HG03460 (cell line): Measurements from ENCODE around the gene VCAN.

Source experiments
- ATAC-seq: cut with Tn5 transposase; IDR thresholded peaks from one replicate; pipeline ENCODE4 v1.9.1; 2021; ENCODE audit not compliant: unreplicated experiment

Gene VCAN

DNA sequence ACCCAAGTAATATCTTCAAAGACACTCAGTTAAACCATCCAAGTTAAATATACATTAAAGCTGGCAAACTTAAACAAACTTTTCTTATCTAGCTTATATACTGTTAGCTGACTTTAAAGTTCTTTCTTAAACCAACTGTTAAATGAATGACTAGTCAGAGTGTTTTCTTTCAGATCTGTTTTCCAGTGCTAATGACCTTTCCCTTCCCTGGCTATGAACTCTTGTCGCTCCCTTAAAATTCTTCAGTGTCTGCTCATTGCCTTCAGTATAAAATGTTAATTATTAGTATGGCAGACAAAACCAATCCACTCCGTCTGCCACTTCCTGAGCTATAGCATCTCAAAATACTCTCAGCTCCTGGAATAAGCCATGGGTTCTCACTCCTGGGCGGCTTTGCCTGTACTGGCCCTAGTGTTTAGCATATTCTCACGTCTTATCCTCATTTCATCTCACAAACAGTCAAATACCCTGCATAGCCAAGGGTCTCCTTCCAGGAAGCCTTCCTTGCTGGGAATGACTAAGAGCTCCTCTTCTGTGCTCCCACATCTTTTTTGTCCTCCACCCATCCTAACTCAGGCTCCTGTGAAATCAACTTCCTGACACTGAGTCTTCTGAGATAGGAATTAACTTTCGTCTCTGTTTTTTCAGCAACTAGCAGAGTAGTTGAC is 87.7 kb downstream of the VCAN start:
- no peak for ATAC-seq

DNA sequence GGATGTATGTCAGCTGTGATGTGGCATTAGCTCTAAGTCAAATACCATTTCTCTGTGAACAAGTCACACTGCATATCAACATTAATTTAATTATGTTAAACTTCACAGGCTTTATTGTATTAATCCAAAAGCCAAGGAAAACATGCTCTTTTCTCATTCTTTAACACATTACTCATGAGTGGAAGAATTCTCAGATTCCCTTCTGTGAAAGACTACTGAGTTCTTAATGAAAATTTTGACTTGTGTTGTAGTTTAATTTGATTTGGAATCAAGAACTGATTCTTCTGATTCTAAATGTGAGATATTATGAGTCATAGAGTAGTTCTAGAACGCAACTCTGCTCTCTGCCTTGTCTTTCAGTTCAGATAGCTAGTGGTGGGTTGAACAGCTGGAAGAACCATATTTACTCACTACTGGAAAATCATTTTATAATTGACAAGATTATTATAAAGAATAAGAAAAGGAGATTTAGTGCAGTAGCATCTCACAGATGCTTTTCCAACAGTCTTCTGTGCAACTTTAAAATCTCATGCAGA is 90.6 kb downstream of the VCAN start:
- no peak for ATAC-seq

DNA sequence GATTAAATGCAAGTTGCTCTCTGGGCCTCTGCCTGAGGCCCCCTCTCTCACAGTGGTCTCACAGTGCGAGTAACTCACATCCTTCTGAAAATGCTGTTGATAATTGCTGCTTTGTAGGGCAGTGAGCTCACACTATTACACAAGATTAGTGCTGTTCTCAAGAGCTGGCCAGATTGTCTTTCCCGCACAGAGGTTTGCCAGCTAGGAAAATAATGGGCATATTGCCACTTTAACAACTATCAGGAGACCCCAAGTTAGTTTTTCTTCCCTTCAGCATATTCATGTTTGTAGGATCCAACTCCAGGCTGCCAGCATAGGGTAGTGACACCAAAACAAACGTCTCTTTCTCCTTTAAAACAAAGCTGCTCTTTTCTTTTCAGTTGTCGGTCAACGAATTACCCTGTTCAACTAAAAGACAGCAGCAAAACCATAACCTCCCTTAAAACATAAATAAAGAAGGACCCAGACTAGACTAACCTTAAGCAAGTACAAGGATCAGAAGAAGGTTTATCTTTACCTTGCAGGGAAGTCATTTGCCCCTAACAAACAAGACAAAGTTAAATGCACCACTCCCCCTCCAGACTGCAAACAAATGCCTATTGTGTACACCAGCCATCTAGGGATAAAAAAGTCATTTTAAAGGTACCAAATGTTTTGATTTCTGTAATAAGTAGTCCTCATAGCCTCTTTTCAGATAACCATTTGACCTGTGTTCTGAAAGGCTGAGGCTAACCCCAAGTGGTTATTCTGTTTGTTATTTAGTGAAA is 91.4 kb downstream of the VCAN start:
- no peak for ATAC-seq

DNA sequence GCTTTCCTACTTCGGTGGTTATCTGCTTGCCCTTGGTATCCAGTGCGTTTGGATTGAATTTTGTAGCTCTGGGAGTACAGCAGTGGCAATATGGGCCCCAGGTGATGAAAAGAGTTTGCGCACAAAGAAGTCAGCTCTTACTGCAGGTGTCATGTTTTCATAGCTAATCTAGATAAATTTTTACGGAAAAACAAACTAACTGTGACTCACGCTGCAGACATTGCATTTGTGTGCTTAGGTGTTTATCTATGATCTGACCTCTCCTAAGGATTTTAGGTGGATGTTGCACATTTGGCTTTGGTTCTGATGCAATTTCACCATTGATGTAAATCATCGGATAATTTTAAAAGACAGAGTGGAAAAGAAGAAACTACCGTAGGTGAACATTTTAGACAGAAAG is 92.1 kb downstream of the VCAN start:
- ATAC-seq, result no peak

DNA sequence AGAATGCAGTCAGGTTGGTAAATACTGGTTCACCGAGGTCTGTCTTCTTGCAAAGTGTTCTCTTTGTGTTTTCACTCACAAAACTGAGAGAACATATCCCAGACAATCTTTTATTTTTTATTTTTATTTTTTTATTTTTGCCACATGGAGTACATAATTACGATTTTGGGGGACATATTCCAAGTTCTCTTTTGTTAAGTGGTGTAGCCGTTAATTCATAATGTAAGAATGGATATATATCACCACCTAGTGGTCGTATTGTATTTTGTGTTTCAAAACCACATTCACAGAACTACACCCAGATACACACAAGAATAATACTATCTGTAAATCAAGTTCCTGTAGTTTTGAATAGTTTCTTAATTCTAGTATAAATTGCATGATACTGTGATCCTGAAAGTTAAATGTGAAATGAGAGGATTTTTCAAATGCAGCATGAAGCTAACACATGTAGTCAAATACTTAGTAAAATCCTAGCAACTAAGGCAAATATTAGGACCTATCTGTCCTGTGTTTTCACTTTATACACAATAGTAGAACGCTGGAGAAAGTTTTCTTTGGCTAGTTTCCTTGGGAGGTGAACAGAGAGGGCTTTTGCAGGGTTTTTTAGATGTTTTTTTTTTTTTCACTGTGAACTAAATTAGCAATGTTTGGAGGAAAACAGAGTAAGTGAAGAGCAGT is 92.7 kb downstream of the VCAN start:
- ATAC-seq, result no peak

DNA sequence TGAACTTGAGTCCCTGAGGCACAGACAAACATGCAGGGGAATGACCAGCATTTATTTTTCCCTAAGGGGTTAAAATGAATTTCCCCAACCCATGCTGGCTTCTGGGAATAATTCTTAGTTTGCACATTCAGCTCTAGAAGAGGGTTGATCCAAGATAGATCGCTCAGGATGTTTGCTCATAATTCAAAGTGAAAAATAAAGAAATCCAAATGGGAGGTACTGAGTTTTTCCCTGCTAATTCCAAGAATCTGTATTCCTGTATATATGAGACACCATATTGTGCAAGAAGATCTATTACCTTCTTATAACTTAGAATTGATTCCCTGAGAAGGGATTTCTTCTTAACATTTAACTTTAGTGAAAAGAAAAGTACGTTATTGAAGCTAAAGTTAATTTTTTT is 96.2 kb downstream of the VCAN start:
- no peak for ATAC-seq

DNA sequence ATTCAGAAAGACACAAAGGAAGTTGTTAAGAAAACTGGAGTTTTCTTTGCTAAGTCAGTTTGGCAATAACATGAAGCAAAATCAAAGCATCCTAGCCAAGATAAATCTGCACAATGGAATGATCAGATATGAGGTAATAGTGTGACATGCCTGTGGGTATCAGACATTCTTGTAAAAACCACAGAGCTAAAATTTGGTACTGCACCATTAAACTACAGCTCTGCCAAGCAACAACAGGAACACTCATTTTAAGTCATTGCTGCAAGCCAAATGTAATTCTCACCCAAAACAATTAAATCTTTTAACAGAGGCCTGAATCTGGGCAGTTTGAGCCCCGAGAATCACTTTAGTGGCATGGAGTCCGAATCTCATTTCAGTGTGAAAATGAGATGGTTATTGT is 96.6 kb downstream of the VCAN start:
- no peak for ATAC-seq

DNA sequence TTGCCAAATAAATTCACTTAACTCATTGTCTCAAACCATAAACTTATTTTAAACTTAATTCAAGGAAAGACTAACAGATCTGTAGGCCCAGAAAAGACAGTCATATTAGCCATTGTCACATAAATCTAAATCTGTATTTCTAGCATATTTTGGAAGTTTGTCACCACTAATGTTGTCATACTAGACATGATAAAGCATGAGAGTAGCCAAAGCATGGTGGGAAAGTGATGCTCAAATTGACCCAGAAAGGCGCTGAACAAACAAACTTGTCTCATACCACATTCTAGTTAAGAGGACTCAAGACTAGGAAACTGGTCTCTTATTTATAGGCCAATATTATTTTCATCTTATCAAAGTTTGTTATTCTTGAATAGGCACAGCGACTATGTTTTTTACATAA is 99.4 kb downstream of the VCAN start:
- no peak for ATAC-seq

DNA sequence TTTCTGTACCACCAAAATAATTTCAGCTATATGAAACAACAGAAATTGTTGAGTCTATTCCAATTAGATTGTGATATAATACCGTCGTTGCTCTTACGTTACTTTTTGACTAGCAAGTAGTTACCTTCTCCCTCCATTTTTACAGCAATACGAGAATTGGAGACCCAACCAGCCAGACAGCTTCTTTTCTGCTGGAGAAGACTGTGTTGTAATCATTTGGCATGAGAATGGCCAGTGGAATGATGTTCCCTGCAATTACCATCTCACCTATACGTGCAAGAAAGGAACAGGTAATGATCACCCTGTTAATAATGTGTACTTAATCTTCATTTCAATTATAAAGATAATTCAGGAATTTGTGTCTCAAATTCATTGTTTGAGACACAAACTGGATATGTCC is 100.7 kb downstream of the VCAN start:
- ATAC-seq, result no peak

DNA sequence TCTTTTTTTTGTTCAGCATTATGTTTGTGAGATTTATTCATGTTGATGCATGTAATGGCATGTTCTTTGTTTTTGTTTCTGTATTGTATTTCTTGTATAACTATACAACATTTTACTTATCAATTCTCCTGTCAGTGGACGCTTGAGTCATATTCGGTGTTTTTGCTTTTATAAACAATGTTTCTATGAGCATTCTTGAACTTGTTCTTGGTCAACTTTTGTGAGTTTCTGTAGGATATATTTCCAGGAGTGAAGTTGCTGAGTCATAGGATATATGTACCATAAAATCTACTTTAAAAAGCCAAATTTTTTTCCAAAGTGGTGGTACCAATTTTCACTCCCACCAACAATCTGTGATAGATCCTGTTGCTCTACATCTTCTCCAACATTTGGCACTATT is 104.8 kb downstream of the VCAN start:
- ATAC-seq, result no peak

DNA sequence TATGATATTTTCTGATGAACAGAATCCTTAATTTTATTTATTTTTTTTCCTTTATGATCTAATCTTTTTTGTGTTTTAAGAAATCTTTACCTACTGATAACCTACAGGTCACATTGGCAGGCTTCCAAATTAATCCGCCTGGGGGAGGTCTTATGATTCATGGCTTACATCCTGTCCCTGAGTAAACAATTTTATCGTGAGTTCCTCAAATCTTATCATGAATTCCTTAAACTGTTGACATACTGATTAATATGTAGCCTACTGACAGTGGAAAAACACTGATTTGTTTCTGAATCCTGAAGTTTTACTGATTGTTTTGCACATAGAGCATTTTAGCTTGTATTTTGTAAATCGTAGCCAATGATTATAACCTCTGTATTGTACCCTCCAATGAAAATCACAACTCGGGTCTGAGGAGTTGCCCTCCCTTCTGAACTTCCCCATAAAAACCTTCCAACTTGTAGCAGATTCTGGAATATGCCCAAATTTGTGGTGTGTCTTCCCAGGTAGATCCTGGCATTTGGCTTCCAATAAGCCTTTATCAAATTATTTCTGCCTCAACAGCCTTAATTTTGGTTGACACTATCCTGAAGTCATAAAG is 105.6 kb downstream of the VCAN start:
- ATAC-seq, result no peak

DNA sequence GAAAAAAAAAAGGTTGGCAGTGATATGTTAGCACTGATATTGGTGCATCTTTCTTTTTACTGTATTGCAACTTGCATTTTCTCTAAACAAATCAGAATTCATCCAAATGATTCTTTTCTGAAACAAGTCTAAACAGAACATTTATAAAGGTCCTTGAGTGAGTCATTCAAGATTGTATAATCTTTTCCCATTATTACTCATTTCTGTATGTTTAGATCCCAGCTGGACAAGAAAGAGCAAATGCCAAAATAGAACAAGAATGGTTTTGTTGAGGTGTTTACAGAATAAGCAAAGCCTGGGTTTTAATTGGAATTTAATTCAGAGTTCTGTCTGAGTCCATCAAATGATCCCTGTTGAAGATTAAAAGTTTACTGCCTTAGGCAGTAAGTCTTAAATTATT is 112.3 kb downstream of the VCAN start:
- no peak for ATAC-seq

DNA sequence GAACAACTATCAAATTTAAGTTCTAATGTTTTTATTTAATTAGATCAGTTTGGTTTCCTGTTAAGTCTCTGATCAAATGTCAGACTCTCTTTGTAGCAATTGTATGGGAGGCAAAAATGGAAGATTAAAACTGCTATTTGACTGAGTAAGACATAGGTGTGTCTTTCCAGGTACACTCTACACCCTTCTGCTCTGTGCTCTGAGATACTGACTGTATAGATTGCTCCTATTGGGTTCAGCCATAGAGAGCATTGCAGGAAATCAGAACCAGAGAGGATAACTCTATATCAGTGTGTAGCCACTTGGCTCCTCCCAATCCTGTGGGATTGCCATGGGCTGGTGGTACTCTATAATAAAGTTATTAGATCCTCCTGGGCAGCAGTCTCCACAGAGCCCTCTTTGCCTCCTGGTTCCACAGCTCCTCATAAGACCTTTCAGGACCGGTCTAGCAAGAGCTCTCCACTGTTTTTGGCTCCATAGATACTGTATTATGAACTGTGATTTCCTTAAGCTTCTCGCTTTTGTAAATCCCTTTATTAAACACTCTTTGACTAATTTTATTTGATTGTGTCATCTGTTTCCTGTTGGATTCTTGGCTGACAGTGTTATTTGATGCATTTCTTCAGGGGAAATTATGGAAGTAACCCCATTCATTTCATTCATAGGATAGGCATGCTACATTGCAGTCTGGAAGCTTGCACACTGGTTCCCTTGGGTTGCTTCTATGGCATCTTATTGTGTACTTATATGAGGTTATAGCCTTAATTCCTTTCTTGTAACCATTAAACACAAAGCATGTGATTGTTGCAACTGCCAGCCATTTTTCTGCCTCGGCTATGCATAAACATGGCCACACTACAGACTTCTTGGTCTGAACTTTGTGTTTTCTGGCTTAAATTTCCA is 115.6 kb downstream of the VCAN start:
- ATAC-seq, result no peak

DNA sequence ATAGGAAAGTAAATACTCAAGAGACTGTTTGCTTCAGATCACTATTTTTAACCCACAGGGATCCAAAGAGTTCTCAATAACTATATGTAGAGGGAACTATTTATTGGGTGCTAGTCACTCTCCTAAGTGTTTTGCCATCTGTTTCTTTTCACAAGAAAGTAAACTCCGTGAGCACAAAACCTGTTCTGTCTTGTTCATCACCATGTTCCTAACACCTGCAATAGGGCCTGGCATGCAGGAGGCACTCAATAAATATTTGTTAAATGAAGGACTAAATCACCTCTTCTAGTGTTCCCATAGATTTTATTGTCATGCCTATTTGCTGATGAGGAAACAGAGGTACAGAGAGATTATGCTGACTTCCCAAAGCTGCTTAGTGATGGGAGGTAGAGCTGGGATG is 118.2 kb downstream of the VCAN start:
- ATAC-seq, result no peak

DNA sequence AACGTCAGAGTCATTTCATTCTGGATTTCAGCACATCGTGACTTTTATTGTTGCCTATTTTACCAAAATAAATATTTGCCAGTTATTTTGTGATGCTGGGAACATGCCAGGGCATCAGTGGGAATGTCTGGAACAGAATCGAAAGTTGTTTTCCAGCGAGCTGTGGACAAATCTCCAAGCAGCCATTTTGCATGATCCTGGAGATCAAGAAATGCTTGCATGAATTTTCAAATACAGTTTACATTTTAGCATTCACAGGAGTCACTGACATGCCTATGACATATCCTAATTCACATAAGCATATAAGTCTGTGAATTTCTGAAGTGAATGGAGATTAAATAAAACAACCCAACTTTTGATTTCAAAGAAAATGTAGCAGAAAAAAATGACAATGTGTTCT is 119.4 kb downstream of the VCAN start:
- ATAC-seq, result no peak

DNA sequence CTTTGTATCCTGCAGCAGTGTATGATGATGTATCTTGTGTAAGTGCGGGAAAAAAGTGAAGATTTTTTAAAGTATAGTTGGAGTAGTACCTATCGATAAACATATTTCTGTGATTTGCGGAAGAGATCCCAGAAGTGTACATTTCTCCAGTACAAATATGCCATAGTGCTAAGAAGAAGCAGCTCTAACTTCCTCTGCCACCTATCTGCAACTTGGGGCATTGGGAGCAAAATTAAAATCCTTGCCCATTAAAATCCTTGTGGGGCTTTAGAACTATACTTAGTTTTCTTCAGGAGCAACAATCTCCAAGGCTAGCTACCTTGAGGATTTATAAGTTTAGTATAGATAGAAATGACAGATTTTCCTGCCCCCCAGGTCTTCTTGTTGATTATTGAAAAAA is 123.7 kb downstream of the VCAN start:
- ATAC-seq, result no peak

DNA sequence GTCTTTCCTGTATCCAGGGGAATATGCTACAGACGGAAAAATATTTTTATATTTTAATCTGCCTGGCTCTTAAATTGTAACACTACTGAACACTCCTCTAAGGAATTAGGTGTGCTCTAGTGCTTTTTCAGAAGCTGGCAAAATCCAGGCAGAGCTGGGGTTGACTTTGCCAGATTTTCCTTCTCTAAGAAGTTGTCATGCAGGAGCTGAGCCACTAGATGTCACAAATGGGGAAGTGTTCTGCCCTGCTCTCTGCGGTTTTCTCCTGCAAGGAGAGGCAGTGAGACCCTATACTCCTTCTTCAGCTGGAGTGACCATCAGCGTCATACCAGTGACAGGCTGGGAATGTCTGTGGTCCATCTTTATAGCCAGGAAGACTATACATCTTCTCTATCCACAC is 136.6 kb downstream of the VCAN start:
- ATAC-seq, result no peak

DNA sequence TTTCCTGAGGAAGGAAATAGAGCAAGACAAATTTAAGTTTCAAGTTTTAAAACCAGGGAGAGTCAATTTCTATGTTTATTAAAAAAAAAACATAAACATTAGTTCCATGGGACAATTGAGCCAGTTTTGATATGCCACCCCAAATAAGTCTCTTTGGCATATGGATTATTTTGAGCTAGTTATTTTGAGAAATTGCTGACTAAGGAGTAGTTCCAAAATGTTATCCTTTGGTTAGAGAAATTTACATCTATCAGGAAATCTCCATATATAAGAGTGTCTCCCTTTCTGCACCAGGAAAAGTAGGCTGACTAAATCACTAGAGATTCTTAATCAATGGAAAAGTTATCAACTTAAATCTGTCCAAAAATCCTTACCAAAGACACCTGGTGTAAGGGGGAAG is 143.3 kb downstream of the VCAN start:
- ATAC-seq, result no peak

DNA sequence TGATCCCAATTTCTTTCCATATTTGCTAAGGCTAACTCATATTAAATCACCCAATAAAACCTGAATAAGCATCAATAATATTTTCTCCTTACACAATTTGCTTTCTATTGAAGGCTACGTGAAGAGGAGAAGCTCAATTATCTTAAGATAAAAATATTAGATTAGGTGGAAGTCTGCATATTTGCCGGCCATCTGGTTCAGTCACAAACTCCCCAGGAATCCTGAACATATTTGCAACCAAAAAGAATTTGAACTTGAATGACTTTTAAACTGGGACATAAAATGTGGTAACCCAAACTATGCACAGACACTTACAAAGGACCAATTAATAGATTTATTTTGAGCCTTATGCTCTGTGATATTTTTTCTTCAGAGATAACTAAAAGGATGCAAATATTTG is 156.8 kb downstream of the VCAN start:
- ATAC-seq, result no peak
